Liver (tissue), 9 donors: Measurements from ENCODE around the gene RNPEPL1. TPM values are rescaled to one million over a fixed set of nuclear protein-coding genes. Genes with fewer than 3 reads are reported as not detected.

Source experiments
- DNase-seq: peaks from one replicate; pipeline ENCODE4 v3.0.0-alpha.2; 2017; ENCODE audit warnings: low spot score
- H3K27ac ChIP-seq, 2 donors: one replicate each; pipeline ENCODE4 v1.7.0; 2013; ENCODE audit warnings: inconsistent platforms in 2 of 2, low read length in 2 of 2, control low read depth in 1 of 2, low read depth in 1 of 2, mild to moderate bottlenecking in 1 of 2
- H3K27me3 ChIP-seq, 4 donors: one replicate each; pipeline versions ENCODE4 v1.6.1 to v1.7.0; 2013; ENCODE audit warnings: low read length in 3 of 4, inconsistent platforms in 1 of 4, mild to moderate bottlenecking in 1 of 4, moderate library complexity in 1 of 4; ENCODE audit not compliant: control insufficient read depth in 4 of 4, insufficient read depth in 4 of 4
- H3K36me3 ChIP-seq, 4 donors: one replicate each; pipeline versions ENCODE4 v1.6.1 to v1.7.0; 2013; ENCODE audit warnings: low read length in 3 of 4, mild to moderate bottlenecking in 3 of 4, low read depth in 1 of 4, moderate library complexity in 1 of 4; ENCODE audit not compliant: control insufficient read depth in 4 of 4, insufficient read depth in 3 of 4
- H3K4me1 ChIP-seq, 4 donors: one replicate each; pipeline versions ENCODE4 v1.6.1 to v1.7.0; 2013; ENCODE audit warnings: low read length in 3 of 4, mild to moderate bottlenecking in 3 of 4, moderate library complexity in 1 of 4; ENCODE audit not compliant: control insufficient read depth in 4 of 4, insufficient read depth in 4 of 4
- H3K4me3 ChIP-seq, 3 donors: one replicate each; pipeline versions ENCODE4 v1.6.1 to v1.7.0; 2013; ENCODE audit warnings: low read length in 3 of 3, control low read depth in 1 of 3, low read depth in 1 of 3, mild to moderate bottlenecking in 1 of 3
- H3K9ac ChIP-seq, 2 donors: one replicate each; pipeline ENCODE4 v1.7.0; 2013; ENCODE audit warnings: low read length in 2 of 2, mild to moderate bottlenecking in 2 of 2, moderate library complexity in 2 of 2, control low read depth in 1 of 2, low read depth in 1 of 2
- H3K9me3 ChIP-seq, 4 donors: one replicate each; pipeline versions ENCODE4 v1.6.1 to v1.7.0; 2013; ENCODE audit warnings: low read length in 3 of 4; ENCODE audit not compliant: control insufficient read depth in 4 of 4
- ATF3 ChIP-seq: IDR thresholded peaks from 2 replicates; pipeline ENCODE4 v1.6.1; 2016; ENCODE audit warnings: antibody characterized with exemption
- CTCF ChIP-seq: fragments of 150-350 bp; IDR thresholded peaks from 2 replicates; pipeline ENCODE4 v1.5.1; 2017; ENCODE audit warnings: improper control_type of control experiment, low read depth, low read length; ENCODE audit not compliant: missing input control
- EGR1 ChIP-seq, 2 donors: IDR thresholded peaks; 2 replicates each; pipeline ENCODE4 v1.6.1; 2016 to 2018; ENCODE audit warnings: antibody characterized with exemption in 2 of 2, low read depth in 2 of 2
- FOXA1 ChIP-seq: IDR thresholded peaks from 2 replicates; pipeline ENCODE4 v1.6.1; 2016; ENCODE audit warnings: antibody characterized with exemption
- FOXA2 ChIP-seq: IDR thresholded peaks from 2 replicates; pipeline ENCODE4 v1.6.1; 2016; ENCODE audit warnings: antibody characterized with exemption
- GABPA ChIP-seq, 2 donors: IDR thresholded peaks in 1 of 2; conservative IDR thresholded peaks in 1 of 2; 2 replicates each; pipeline ENCODE4 v1.6.1; 2016; ENCODE audit warnings: antibody characterized with exemption in 2 of 2, mild to moderate bottlenecking in 1 of 2, moderate library complexity in 1 of 2
- HNF4A ChIP-seq, 2 donors: conservative IDR thresholded peaks; 2 replicates each; pipeline ENCODE4 v1.6.1; 2016; ENCODE audit warnings: antibody characterized with exemption in 2 of 2, mild to moderate bottlenecking in 2 of 2
- HNF4G ChIP-seq: IDR thresholded peaks from 2 replicates; pipeline ENCODE4 v1.6.1; 2016; ENCODE audit warnings: antibody characterized with exemption
- JUND ChIP-seq, 2 donors: IDR thresholded peaks; 2 replicates each; pipeline ENCODE4 v1.6.1; 2016; ENCODE audit warnings: antibody characterized with exemption in 2 of 2
- MAX ChIP-seq: IDR thresholded peaks from 2 replicates; pipeline ENCODE4 v1.6.1; 2016; ENCODE audit warnings: antibody characterized with exemption
- NR2F2 ChIP-seq: IDR thresholded peaks from 2 replicates; pipeline ENCODE4 v1.6.1; 2016; ENCODE audit warnings: antibody characterized with exemption
- RAD21 ChIP-seq, 2 donors: IDR thresholded peaks; 2 replicates each; pipeline ENCODE4 v1.6.1; 2016; ENCODE audit warnings: antibody characterized with exemption in 2 of 2, mild to moderate bottlenecking in 2 of 2
- REST ChIP-seq: IDR thresholded peaks from 2 replicates; pipeline ENCODE4 v1.6.1; 2016; ENCODE audit warnings: antibody characterized with exemption, mild to moderate bottlenecking
- RXRA ChIP-seq, 2 donors: IDR thresholded peaks; 2 replicates each; pipeline ENCODE4 v1.6.1; 2017 to 2018; ENCODE audit warnings: antibody characterized with exemption in 2 of 2, mild to moderate bottlenecking in 1 of 2
- SP1 ChIP-seq: IDR thresholded peaks from 2 replicates; pipeline ENCODE4 v1.6.1; 2018; ENCODE audit warnings: antibody characterized with exemption, mild to moderate bottlenecking
- YY1 ChIP-seq: IDR thresholded peaks from 2 replicates; pipeline ENCODE4 v1.6.1; 2016; ENCODE audit warnings: antibody characterized with exemption, mild to moderate bottlenecking
- ZBTB33 ChIP-seq: IDR thresholded peaks from 2 replicates; pipeline ENCODE4 v1.6.1; 2016; ENCODE audit warnings: antibody characterized with exemption
- WGBS: extraction: QIAGEN DNeasy Blood & Tissue Kit; methylation state at CpG from one replicate; pipeline ENCODE4 v1.1.7; 2013; 5-methylcytosine and 5-hydroxymethylcytosine counted together
- polyA plus RNA-seq, 2 donors: library from polyadenylated mRNA; stranded (reverse) in 1 of 2; unstranded in 1 of 2; fragments of 200-250 nt in 1 of 2; fragments of >200 nt in 1 of 2; fragmentation: Nextera tagmentation in 1 of 2; extraction: Ambion mirVana in 1 of 2; gene quantifications; one replicate each; pipeline versions ENCODE4 v1.2.1 to v1.2.3, GENCODE V29; 2013 to 2015
- total RNA-seq, 2 donors: library from RNA; depleted of rRNA; stranded (reverse); fragments of >200 nt; gene quantifications; one replicate each; pipeline ENCODE4 v1.2.3, GENCODE V29; 2014
- donor health status: healthy.
- donor health status: healthy.
- donor health status: healthy.
- donor health status: healthy.
- donor health status: healthy.

RNPEPL1 gene
- total and polyA plus RNA-seq, 4 donors = 24.8 to 43.9 (median 29.4) TPM

- H3K27me3 ChIP-seq = no peaks in the 10 kb centered on the region
- no peak overlapping the region for H3K9ac ChIP-seq
- no peak overlapping the region for H3K27ac ChIP-seq
- no peak for DNase-seq
- WGBS = 69% methylated on average over 16 of the region's 16 CpGs
- TF ChIP-seq NR2F2 (no peak), RXRA (IDR thresholded peaks at IDR 0.05) (no peak), FOXA1 (no peak), EGR1 (IDR thresholded peaks at IDR 0.05; ENCODE audit: low read depth in 2 of 2) (no peak), YY1 (no peak), ATF3 (no peak), JUND (IDR thresholded peaks at IDR 0.05) (no peak), CTCF (no peak), MAX (no peak), SP1 (no peak), ZBTB33 (no peak), GABPA (IDR thresholded peaks at IDR 0.05 in 1 of 2, conservative IDR thresholded peaks at IDR 0.05 in 1 of 2) (no peak), RAD21 (IDR thresholded peaks at IDR 0.05) (no peak)
- peaks cover 0 to 6% (median 4%) of the 10 kb centered on the region in 4 donors for H3K36me3 ChIP-seq
- peaks cover 15 to 46% (median 34%) of the 10 kb centered on the region in 4 donors for H3K4me1 ChIP-seq
- H3K9me3 ChIP-seq = no peaks in the 10 kb centered on the region
- no peak overlapping the region for H3K4me3 ChIP-seq
Observed at GRCh38 chr2:240589850-240590525, 21.7 kb downstream of the RNPEPL1 start.

GRCh38 chr2:240590681-240591111 is 22.4 kb downstream of the RNPEPL1 start:
- WGBS = 98% methylated on average over 21 of the region's 21 CpGs
- DNase-seq = no peak
- H3K36me3 ChIP-seq = peaks cover 0 to 6% (median 4%) of the 10 kb centered on the region in 4 donors
- TF ChIP-seq SP1 (no peak), ATF3 (no peak), HNF4G (no peak), YY1 (no peak), GABPA (IDR thresholded peaks at IDR 0.05 in 1 of 2, conservative IDR thresholded peaks at IDR 0.05 in 1 of 2) (no peak), FOXA2 (no peak), FOXA1 (no peak), HNF4A (conservative IDR thresholded peaks at IDR 0.05) (no peak), ZBTB33 (no peak), NR2F2 (no peak), EGR1 (IDR thresholded peaks at IDR 0.05; ENCODE audit: low read depth in 2 of 2) (no peak), MAX (no peak), JUND (IDR thresholded peaks at IDR 0.05) (no peak), REST (no peak), CTCF (no peak)

More at GRCh38 chr2:240590681-240591111, 22.4 kb downstream of the RNPEPL1 start:
- Histone ChIP-seq H3K27ac (no peak overlapping the region), H3K4me3 (no peak overlapping the region), H3K9ac (no peak overlapping the region), H3K9me3 (no peaks in the 10 kb centered on the region), H3K4me1 (peaks cover 15 to 45% (median 32%) of the 10 kb centered on the region in 4 donors), H3K27me3 (no peaks in the 10 kb centered on the region)
